Body of pancreas (tissue), 4 donors: ENCODE data around the gene HHATL. TPM values are rescaled to one million over a fixed set of nuclear protein-coding genes. Genes with fewer than 3 reads are reported as not detected.
A peak's percentile ranks its signal among the peaks of the same experiment; 100 is the strongest.

Source experiments
- ATAC-seq: fragments of 150-250 bp; one replicate; pipeline ENCODE4 v1.9.1; 2016
- DNase-seq, 4 donors: peaks; one replicate each; pipeline ENCODE4 v3.0.0-alpha.2; 2019
- H3K27ac ChIP-seq, 4 donors: fragments of 200-600 bp; sonication (generic); 1 replicate in 3 of 4; 2 replicates in 1 of 4; pipeline versions ENCODE4 v1.5.1 to v1.6.1; 2016 to 2019; ENCODE audit warnings: mild to moderate bottlenecking in 1 of 4, mixed read lengths in 1 of 4, moderate library complexity in 1 of 4
- H3K27me3 ChIP-seq, 2 donors: fragments of 200-600 bp; sonication (generic); one replicate each; pipeline ENCODE4 v1.6.0; 2016; ENCODE audit warnings: mild to moderate bottlenecking in 1 of 2
- H3K36me3 ChIP-seq, 2 donors: fragments of 200-600 bp; sonication (generic); replicated peaks in 1 of 2; 2 replicates each; pipeline ENCODE4 v1.5.1; 2016; ENCODE audit warnings: low read depth in 2 of 2; ENCODE audit not compliant: insufficient read depth in 1 of 2
- H3K4me1 ChIP-seq: fragments of 200-600 bp; sonication (generic); one replicate; pipeline ENCODE4 v1.6.0; 2016
- H3K4me3 ChIP-seq, 2 donors: fragments of 200-600 bp; sonication (generic); 1 replicate in 1 of 2; 2 replicates in 1 of 2; pipeline ENCODE4 v1.5.1; 2016 to 2019
- H3K9me3 ChIP-seq, 3 donors: fragments of 200-600 bp; sonication (generic); 1 replicate in 2 of 3; 2 replicates in 1 of 3; pipeline ENCODE4 v1.5.1; 2016
- CTCF ChIP-seq, 7 experiments: fragments of 450-650 bp in 4 of 7; fragments of 200-600 bp in 3 of 7; sonication (generic) in 3 of 7; IDR thresholded peaks; one replicate each; pipeline ENCODE4 v1.5.1; 2016 to 2019; ENCODE audit warnings: antibody characterized with exemption in 7 of 7
- POLR2A ChIP-seq, 3 donors: fragments of 450-650 bp; IDR thresholded peaks; one replicate each; pipeline ENCODE4 v1.6.1; 2016; ENCODE audit warnings: antibody characterized with exemption in 3 of 3, mild to moderate bottlenecking in 2 of 3
- WGBS, 2 donors: methylation state at CpG; one replicate each; pipeline ENCODE4 v1.1.5; 2017; 5-methylcytosine and 5-hydroxymethylcytosine counted together
- intact Hi-C: fragments of 100-400 bp; cut with DNase I; formaldehyde crosslinking; loops from one replicate; pipeline ENCODE4 v1.15.1; 2023
- total RNA-seq, 2 donors: library from RNA; depleted of rRNA; stranded (reverse); fragments of >200 nt; gene quantifications; one replicate each; pipeline ENCODE4 v1.1.0, GENCODE V29; 2016

HHATL gene
- total RNA-seq, 2 donors from 2014 or later, result 0.26 TPM; not detected in 1

GRCh38 chr3:42653560-42654330 is 48.9 kb downstream of the HHATL start, which contains the start of gene ZBTB47:
Gene ZBTB47 (plus strand): TSS chr3:42653697. CDS start chr3:42658356, 4,659 bp downstream.
- DNase-seq, result peak; percentile 42 to 57 (median 50)
- Histone ChIP-seq H3K4me3 (peak within 1 kb of the TSS; percentile 24 to 67), H3K4me1 (peaks cover 44% of the 10 kb centered on the region), H3K36me3 (peaks cover 0 to 3% of the 10 kb centered on the region in 2 donors), H3K9me3 (no peaks in the 10 kb centered on the region), H3K27me3 (no peaks in the 10 kb centered on the region), H3K27ac (peak within 1 kb of the TSS; percentile 82 to 90 (median 85))
- TF ChIP-seq POLR2A (IDR thresholded peaks at IDR 0.05) (peak in 1 of 3 donors; percentile 13), CTCF (IDR thresholded peaks at IDR 0.05) (no peak)
- 4 to 10% methylated on average over 2 to 25 of the region's 31 CpGs for WGBS, 2 donors
- intact Hi-C loops, result no loop called here
- peak; percentile 33 for ATAC-seq

- Histone ChIP-seq H3K4me1 (peaks cover 44% of the 10 kb centered on the region), H3K27me3 (no peaks in the 10 kb centered on the region), H3K4me3 (no peak overlapping the region), H3K27ac (peak overlapping the region; percentile 76 to 90 (median 83)), H3K9me3 (no peaks in the 10 kb centered on the region), H3K36me3 (no peaks in the 10 kb centered on the region)
- TF ChIP-seq POLR2A (IDR thresholded peaks at IDR 0.05), result no peak
- TF ChIP-seq CTCF (IDR thresholded peaks at IDR 0.05), result no peak
- no peak for ATAC-seq
- intact Hi-C loops, result no loop called here
- no peak for DNase-seq
- 32 to 42% methylated on average over 2 to 3 of the region's 3 CpGs for WGBS, 2 donors
Measured at GRCh38 chr3:42653303-42653559, 49.4 kb downstream of the HHATL start.

- Histone ChIP-seq H3K9me3 (no peaks in the 10 kb centered on the region), H3K4me1 (peaks cover 44% of the 10 kb centered on the region), H3K4me3 (no peak overlapping the region), H3K27ac (peak overlapping the region; percentile 76 to 90 (median 83)), H3K36me3 (no peaks in the 10 kb centered on the region), H3K27me3 (no peaks in the 10 kb centered on the region)
- peak; percentile 53 to 80 (median 68) for DNase-seq
- 28 to 43% methylated on average over 4 to 7 of the region's 7 CpGs for WGBS, 2 donors
- ATAC-seq, result peak; percentile 37
- intact Hi-C loops, result no loop called here
- TF ChIP-seq CTCF (IDR thresholded peaks at IDR 0.05), result no peak
- TF ChIP-seq POLR2A (IDR thresholded peaks at IDR 0.05), result peak; percentile 51 to 87 (median 83)
Measured at GRCh38 chr3:42652611-42653302, 49.8 kb downstream of the HHATL start.

GRCh38 chr3:42652251-42652610 is 50.4 kb downstream of the HHATL start:
- H3K9me3 ChIP-seq, result no peaks in the 10 kb centered on the region
- no peaks in the 10 kb centered on the region for H3K36me3 ChIP-seq
- WGBS, 2 donors, result 47 to 50% methylated on average over 1 of the region's 1 CpG
- H3K27ac ChIP-seq, result peak overlapping the region in 3 of 4 donors; percentile 76 to 90 (median 84)
- TF ChIP-seq CTCF (IDR thresholded peaks at IDR 0.05) (no peak), POLR2A (IDR thresholded peaks at IDR 0.05) (no peak)
- no peak overlapping the region for H3K4me3 ChIP-seq
- H3K4me1 ChIP-seq, result peaks cover 44% of the 10 kb centered on the region
- intact Hi-C loops, result no loop called here
- no peak for DNase-seq
- H3K27me3 ChIP-seq, result no peaks in the 10 kb centered on the region
- ATAC-seq, result no peak
